RWPE2 (cell line): ENCODE measurements around the gene PFKFB1.

Experiments used
- ATAC-seq: fragments of 200-7000 bp; cut with Tn5 transposase; 3 replicates; pipeline ENCODE4 v1.9.1; 2021; ENCODE audit warnings: low read depth
- DNase-seq: peaks from one replicate; pipeline ENCODE4 v3.0.0-alpha.2; 2020; ENCODE audit warnings: low spot score
- H3K27ac ChIP-seq: fragments of 450-650 bp; 2 replicates; pipeline ENCODE4 v1.5.1; 2017; ENCODE audit warnings: mild to moderate bottlenecking; ENCODE audit not compliant: poor library complexity, severe bottlenecking
- H3K27me3 ChIP-seq: fragments of 250-450 bp; sonication (Bioruptor Pico); 2 replicates; pipeline ENCODE4 v1.5.1; 2021; ENCODE audit warnings: mild to moderate bottlenecking, moderate library complexity; ENCODE audit not compliant: insufficient read depth, poor library complexity, severe bottlenecking
- H3K36me3 ChIP-seq: fragments of 250-450 bp; sonication (Bioruptor Pico); 2 replicates; pipeline ENCODE4 v1.5.1; 2020; ENCODE audit warnings: low read depth, mild to moderate bottlenecking, moderate library complexity
- H3K4me1 ChIP-seq: fragments of 250-450 bp; sonication (Bioruptor Pico); 2 replicates; pipeline ENCODE4 v1.5.1; 2021; ENCODE audit warnings: mild to moderate bottlenecking, moderate library complexity; ENCODE audit not compliant: insufficient read depth, poor library complexity, severe bottlenecking
- H3K4me3 ChIP-seq: fragments of 250-450 bp; sonication (Bioruptor Pico); 2 replicates; pipeline ENCODE4 v1.5.1; 2021; ENCODE audit warnings: mild to moderate bottlenecking, moderate library complexity; ENCODE audit not compliant: severe bottlenecking
- H3K9me3 ChIP-seq: fragments of 250-450 bp; sonication (Bioruptor Pico); 2 replicates; pipeline ENCODE4 v1.5.1; 2021; ENCODE audit warnings: mild to moderate bottlenecking, moderate library complexity; ENCODE audit not compliant: severe bottlenecking
- CTCF ChIP-seq: fragments of 450-650 bp; IDR thresholded peaks from one replicate; pipeline ENCODE4 v1.5.1; 2017; ENCODE audit warnings: mild to moderate bottlenecking, moderate library complexity; ENCODE audit not compliant: poor library complexity, severe bottlenecking

The PFKFB1 gene

DNA sequence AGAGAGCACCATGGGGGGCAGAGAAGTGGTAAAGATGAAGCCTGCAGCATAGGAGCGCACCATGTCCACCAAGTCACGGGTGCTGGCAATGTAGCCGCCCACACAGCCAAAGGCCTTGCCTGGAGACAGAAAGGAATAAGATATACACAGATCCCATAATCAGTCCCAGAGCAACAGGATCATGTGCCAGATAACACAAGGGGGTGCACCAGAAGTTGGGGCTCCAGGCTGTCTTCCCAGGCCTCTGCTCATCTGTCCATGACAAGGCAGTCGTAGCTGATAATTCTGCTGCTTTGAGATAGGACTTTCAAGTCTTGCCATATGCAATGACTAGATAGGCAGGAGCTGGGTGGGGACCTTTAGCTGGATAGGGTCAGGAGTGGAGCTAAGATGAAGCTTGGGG is 20.9 kb upstream of the PFKFB1 start:
- H3K9me3 ChIP-seq, result no peaks in the 10 kb centered on the region
- no peak for ATAC-seq

GRCh38 chrX:55011294-55011693 is 17.3 kb upstream of the PFKFB1 start:
- Histone ChIP-seq H3K36me3 (0 out of 2 replicates have a peak, but pooled peaks cover 3% of the 10 kb centered on the region), H3K27ac (no peak overlapping the region), H3K27me3 (no peaks in the 10 kb centered on the region), H3K9me3 (no peaks in the 10 kb centered on the region), H3K4me3 (no peak overlapping the region), H3K4me1 (peaks cover 20% of the 10 kb centered on the region)
- TF ChIP-seq CTCF, result peak; percentile 35
- no peak for DNase-seq
- no peak for ATAC-seq

More for the DNA sequence above, 20.9 kb upstream of the PFKFB1 start:
- Histone ChIP-seq H3K4me1 (no peaks in the 10 kb centered on the region), H3K4me3 (no peak overlapping the region), H3K27me3 (no peaks in the 10 kb centered on the region), H3K36me3 (no peaks in the 10 kb centered on the region), H3K27ac (no peak overlapping the region)
- no peak for DNase-seq
- no peak for TF ChIP-seq CTCF

DNA sequence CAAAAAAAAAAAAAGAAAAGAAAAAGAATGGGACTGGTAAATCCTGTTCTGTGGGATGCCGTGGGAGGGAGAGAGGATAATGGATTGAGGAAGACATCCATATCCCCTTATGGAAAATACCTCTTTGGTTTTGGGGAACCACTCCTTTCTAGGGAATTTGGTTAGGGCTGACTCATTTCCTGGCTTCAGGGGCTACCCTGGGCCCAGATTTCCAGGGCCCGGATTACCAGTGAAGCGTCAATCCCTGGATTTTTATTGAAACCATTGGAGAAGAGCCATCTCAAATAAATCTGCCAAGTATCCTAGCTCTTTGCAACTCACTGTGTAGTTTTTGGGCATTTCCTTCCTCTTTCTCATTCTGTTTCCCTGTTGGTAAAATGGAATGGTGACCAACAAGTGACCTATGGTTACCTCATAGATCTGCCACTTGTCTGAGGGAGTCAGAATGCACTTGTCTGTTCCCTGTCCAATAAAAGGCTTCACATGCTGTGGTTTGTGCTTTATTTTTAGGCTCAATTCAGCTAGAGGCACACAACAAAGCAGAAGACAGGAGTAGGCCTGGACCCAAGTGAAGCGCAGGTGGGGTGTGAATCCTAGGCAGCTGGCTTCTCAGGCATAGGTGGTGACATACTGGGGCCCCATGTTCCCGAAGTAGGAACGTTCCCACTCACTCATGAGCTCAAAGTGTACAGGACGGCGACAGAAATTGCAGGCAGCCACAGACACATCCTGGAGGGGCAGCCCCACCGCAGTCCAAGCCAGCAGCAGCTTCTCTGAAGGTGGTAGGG is 14.8 kb upstream of the PFKFB1 start:
- H3K4me1 ChIP-seq, result peaks cover 24% of the 10 kb centered on the region
- H3K9me3 ChIP-seq, result no peaks in the 10 kb centered on the region
- H3K36me3 ChIP-seq, result peaks cover 15% of the 10 kb centered on the region
- H3K4me3 ChIP-seq, result no peak overlapping the region
- ATAC-seq (peak; percentile 77), DNase-seq (no peak)
- H3K27ac ChIP-seq, result peak overlapping the region; percentile 98
- H3K27me3 ChIP-seq, result no peaks in the 10 kb centered on the region
- TF ChIP-seq CTCF, result no peak

GRCh38 chrX:55007656-55008055 is 13.7 kb upstream of the PFKFB1 start:
- H3K4me3 ChIP-seq, result no peak overlapping the region
- ATAC-seq (peak; percentile 74), DNase-seq (no peak)
- peaks cover 25% of the 10 kb centered on the region for H3K4me1 ChIP-seq
- H3K27me3 ChIP-seq, result no peaks in the 10 kb centered on the region
- peak overlapping the region; percentile 98 for H3K27ac ChIP-seq
- H3K9me3 ChIP-seq, result no peaks in the 10 kb centered on the region
- no peak for TF ChIP-seq CTCF
- H3K36me3 ChIP-seq, result peaks cover 26% of the 10 kb centered on the region
